CD4-positive, alpha-beta T cell treated with Interferon gamma for 1 hour (primary cell): ENCODE data around the gene CACNA1C.
"Not testable (repeated sequence)": the region's sequence is repeated elsewhere in the genome, so short reads cannot be mapped to it uniquely, and the experiment has no call there.

Experiments
- DNase-seq: peaks from one replicate; pipeline ENCODE4 v3.0.0-alpha.2; 2020

CACNA1C gene

DNA sequence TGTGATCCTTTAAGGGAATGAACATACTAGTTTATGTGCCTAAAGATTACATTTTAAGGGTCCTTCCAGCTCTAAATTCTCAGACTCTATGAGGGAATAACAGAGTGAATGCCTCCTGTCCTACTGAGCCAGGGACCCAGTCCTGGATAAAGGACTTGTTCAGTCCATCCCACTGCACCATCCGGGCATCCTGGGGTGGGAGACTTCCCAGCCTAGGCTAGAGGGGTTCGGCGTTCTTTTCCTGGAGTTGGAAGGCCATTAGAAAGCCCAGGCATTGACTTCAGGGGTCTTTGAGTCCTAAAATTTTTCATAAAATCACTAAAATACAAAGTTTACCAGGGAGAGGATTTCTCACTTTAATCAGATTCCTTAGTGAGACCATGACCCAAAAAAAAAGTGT lies 614.1 kb downstream of the CACNA1C start:
- DNase-seq: no peak

- no peak for DNase-seq
These were observed 615.1 kb downstream of the CACNA1C start for GRCh38 chr12:2667716-2668440.

- no peak for DNase-seq
These were observed 616.0 kb downstream of the CACNA1C start for GRCh38 chr12:2668816-2669215.

DNA sequence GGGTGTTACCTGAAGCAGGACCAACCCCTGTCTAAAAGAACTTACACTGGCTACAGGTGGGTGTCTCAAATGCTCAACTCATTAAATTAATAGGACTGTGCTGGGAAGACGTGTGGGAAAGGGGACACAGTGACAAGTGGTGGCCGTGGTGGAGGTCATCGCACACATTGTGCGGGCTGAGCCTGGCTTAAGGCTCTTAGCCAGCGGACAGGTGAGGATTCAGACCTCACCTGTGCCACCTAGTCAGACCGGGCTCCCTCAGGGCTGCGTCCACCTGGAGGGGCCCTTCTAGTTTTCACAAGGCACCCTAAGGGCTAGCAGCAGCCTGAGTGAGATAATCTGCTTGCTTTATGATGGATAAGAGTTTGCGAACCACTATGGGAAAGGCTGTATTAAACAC lies 616.8 kb downstream of the CACNA1C start:
- no peak for DNase-seq

DNA sequence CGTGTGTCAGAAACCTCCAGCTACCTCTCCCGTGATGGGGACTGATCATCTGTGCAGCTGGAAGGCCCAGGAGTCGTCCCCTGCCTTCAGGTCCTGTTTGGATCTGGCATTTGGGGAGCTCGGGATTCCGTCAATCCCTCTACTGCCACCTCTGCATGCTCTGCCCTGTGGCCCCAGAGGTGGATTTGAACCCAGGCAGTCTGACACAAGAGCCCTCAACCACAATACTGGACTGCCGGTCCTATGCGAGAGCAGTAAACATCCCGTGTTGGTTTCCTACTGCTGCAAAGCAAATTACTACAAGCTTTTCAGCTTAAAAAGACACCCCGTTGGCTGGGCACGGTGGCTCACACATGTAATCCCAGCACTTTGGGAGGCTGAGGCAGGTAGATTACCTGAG lies 620.1 kb downstream of the CACNA1C start:
- no peak for DNase-seq

DNA sequence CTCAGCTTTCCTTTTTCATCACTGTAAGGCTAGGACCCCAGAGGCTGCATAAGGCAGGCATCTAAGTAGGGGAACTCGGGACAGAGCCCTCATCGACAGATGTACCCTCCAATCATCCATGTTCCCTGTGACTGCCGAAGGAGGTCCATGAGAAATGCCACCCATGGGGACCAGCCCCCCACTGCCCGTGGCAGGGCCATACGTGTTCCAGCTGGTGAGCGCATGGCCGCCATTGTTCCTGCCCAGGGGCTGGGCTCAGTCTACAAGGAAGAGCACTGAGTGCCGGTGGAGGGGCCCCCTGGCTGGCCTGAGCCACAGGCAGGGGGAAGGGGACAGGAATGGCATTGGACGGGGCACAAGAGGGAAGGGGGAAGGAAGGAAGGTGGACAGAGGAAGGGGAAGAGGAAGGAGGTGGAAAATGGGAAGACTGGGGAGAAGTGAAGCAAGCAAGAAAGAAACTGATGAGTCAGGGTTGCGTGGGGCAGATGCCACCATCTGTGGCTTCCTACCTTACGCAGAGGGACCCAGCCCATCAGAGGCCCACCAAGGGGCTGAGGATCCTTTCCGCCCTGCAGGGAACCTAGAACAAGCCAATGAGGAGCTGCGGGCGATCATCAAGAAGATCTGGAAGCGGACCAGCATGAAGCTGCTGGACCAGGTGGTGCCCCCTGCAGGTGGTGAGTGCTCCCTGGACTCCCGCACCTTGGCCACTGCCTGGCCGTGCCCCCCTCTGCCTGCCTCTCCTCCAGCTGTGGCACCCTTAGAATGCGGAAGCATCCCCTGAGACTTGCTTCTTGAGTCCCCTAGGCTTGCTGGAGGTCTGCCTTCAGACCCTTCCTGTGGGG lies 621.4 kb downstream of the CACNA1C start:
- no peak for DNase-seq

DNA sequence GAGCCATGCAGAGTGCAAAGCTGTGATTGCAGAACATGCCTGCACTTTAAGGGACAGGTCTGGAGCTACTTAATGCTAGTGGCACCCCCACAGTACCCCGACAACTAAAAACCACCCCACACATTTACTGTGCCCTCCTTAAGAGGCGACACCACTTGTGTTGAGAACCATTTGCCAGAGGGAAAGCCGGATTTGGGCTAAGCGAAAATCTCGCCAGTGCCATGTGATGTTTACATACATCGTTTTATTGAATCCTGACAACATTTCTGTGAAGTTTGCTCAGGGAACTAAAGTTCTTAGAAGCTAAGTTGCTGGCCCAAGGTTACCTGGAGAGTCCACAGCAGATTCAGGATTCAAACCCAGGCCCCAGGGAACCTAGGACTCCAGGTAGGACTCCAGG lies 623.0 kb downstream of the CACNA1C start:
- DNase-seq: no peak

DNA sequence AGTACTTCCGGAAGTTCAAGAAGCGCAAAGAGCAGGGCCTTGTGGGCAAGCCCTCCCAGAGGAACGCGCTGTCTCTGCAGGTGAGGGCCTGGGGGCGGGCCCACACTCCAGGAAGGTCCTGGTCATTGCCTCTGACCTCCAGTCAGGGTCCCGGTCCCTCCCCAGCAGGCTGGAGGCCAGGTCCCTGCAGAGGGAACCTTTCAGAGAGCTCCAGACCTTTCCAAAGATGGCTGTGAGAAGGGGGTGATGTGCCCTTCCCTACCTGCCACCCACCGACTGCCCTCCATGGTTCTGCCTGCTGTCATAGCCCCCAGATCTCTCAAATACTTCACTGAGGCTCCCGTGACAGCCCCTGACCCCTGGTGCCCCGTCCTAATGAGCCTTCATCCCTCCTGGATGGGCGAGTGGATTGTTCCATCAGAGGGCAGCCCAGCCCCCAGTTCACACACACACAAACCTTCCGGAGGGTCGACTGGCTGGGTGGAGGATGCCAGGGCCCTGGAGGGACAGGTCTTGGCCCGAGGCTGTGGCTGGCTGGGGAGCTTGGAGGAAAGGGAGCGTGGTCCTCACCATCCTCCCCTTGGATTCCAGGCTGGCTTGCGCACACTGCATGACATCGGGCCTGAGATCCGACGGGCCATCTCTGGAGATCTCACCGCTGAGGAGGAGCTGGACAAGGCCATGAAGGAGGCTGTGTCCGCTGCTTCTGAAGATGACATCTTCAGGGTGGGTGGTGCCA lies 624.5 kb downstream of the CACNA1C start:
- DNase-seq: no peak

- DNase-seq: no peak
These were observed 625.6 kb downstream of the CACNA1C start for GRCh38 chr12:2678426-2678825.

- DNase-seq: no peak
These were observed 626.5 kb downstream of the CACNA1C start for GRCh38 chr12:2679068-2679815.

- DNase-seq: no peak
These were observed 627.3 kb downstream of the CACNA1C start for GRCh38 chr12:2679816-2680675.

DNA sequence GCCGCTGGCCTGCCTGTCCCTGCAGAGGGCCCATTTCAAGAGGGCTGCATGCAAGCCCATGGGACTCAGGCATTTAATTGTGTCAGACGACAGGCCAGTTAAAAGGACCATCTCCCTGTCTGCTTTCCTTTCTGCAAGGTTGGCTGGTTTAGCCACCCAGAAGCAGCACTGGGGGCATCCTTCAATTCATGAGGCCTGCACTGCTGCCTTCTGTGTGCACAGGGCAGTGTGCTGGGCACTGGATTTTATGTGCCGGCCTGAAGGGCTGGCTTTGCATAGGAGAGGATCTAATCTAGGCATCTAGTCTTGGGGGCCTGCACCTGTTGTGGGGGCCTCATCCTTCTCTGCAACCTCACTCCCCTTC lies 627.9 kb downstream of the CACNA1C start:
- no peak for DNase-seq

GRCh38 chr12:2681450-2682205 lies 628.8 kb downstream of the CACNA1C start:
- DNase-seq: no peak

- DNase-seq: peak; percentile 32
These were observed 629.8 kb downstream of the CACNA1C start for GRCh38 chr12:2682296-2683251.

GRCh38 chr12:2683283-2684025 lies 630.7 kb downstream of the CACNA1C start:
- no peak for DNase-seq

DNA sequence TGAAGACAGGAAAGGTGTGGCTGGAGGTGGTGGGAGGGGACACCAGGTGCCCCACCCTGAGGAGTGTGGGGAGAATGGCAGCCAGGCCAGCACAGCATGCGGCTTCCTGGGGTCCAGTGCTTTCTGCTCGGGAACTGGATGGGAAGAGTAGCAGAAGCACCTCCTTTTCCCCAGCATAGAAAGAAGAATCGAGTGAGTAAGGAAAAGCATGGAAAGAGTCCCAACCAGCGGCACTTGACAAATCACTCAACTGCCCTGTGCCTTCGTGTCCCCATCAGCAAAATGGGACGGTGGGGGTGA lies 631.2 kb downstream of the CACNA1C start:
- not testable (repeated sequence) for DNase-seq

DNA sequence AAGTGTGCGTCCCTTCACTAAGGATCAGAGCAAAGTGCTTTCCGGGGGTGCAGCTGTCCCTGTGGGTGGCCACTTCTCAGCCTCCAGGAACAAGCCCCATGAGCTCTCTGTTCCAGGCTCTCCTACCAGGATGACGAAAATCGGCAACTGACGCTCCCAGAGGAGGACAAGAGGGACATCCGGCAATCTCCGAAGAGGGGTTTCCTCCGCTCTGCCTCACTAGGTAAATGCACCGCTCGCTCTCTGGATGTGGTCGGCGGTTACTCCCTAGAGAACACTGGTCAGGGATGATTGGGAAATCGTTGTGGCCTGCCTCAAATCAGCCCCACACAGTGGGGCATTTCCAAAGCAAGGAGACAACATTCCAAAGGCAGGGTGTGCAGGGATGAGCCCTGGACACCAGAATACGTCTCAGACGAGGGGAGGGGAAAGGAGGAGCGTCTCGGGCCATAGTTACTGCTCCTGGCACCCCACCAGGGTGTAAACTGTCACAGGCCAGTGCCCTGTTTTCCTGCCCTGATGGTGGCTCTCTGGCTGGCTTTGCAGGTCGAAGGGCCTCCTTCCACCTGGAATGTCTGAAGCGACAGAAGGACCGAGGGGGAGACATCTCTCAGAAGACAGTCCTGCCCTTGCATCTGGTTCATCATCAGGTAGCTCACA lies 633.0 kb downstream of the CACNA1C start:
- DNase-seq: not testable (repeated sequence)

DNA sequence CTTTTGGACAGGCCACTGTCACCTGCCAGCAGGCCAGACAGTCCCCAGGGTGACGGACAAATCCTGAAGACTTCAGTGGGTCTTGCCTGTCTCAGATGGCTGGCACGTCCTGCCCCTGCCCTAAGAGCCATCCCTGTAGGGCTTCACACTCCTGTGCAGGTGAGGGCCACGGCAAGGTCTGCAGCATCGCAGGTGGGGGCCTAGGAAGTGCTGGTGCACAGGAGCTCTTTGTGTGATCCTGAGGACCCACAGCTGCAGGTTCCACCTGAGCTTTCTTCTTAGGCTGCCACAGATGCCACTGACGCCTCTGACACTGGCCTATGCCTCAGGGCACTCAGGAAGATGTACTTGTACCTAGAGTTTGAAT lies 633.5 kb downstream of the CACNA1C start:
- DNase-seq: no peak

DNA sequence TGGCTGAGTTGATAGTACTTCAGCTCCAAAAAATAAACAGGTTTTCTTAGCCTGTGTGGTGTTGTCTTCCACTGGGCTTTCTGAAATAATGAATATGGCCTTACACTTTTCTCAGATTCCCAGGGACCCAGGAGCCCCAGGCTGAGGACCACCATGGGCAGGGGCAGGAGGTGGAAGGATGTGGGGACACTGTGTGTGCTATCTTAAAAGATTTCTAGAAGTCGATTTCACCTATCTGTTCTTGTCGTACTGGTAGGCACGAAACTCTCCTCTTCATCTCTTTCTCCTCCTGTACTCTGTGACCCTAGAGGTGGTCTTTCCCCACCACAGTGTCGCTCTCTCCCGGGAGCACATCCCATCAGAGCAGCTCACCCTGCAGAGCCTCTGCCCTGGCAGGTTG lies 634.3 kb downstream of the CACNA1C start:
- DNase-seq: no peak
